Stimulated activated CD4-positive, alpha-beta T cell treated with anti-CD3 and anti-CD28 coated beads, Interleukin-4, amount 100 ng/mL, for 24 hours (primary cell): ENCODE results near the gene TCF12.
"Not testable (repeated sequence)": the region's sequence is repeated elsewhere in the genome, so short reads cannot be mapped to it uniquely, and the experiment has no call there.

ENCODE experiments used
- DNase-seq: peaks from one replicate; pipeline ENCODE4 v3.0.0-alpha.2; 2020

Gene TCF12

GRCh38 chr15:57147621-57148020 lies 229.2 kb downstream of the TCF12 start:
- DNase-seq, result no peak

- no peak for DNase-seq
These were observed 229.8 kb downstream of the TCF12 start for GRCh38 chr15:57148262-57148661.

- DNase-seq, result no peak
These were observed 230.8 kb downstream of the TCF12 start for GRCh38 chr15:57149196-57149595.

DNA sequence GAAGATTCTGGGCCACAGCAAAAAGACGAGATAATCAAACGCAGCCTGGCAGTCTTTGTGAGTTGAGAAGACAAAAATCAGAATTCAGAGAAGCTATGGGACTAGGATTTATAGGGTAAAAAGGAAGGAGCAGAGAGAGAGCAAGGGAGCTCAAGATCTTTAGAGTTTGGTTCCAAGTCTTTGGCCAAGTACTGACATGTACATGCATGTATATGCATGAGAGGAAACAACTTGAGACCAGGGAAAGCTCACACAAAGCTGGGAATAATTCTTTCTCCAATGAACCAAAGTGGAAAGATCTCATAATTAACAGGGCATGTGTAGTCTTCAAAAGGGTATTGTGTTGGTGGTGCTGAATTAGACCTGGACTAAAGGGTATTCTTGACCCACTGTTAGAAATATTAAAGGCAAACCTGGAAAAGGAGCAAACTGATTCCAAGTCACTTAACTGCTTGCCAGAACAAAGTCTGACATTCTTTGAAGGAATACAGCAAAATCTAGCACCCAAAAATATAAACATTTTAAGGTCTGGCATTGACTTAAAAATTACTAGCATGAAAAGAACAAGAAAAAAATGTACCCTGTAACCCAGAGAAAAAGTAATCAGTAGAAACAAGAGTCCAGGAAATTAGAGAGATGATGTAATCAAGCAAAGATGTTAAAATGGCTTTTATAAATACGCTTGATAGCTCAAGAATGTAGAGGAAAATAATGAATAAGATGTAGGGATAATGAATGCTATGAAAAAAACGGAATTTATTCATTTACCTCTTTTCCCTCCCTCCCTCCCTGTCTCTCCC lies 231.8 kb downstream of the TCF12 start:
- no peak for DNase-seq

GRCh38 chr15:57150866-57151203 lies 232.4 kb downstream of the TCF12 start:
- not testable (repeated sequence) for DNase-seq

GRCh38 chr15:57152133-57152532 lies 233.7 kb downstream of the TCF12 start:
- DNase-seq, result no peak

DNA sequence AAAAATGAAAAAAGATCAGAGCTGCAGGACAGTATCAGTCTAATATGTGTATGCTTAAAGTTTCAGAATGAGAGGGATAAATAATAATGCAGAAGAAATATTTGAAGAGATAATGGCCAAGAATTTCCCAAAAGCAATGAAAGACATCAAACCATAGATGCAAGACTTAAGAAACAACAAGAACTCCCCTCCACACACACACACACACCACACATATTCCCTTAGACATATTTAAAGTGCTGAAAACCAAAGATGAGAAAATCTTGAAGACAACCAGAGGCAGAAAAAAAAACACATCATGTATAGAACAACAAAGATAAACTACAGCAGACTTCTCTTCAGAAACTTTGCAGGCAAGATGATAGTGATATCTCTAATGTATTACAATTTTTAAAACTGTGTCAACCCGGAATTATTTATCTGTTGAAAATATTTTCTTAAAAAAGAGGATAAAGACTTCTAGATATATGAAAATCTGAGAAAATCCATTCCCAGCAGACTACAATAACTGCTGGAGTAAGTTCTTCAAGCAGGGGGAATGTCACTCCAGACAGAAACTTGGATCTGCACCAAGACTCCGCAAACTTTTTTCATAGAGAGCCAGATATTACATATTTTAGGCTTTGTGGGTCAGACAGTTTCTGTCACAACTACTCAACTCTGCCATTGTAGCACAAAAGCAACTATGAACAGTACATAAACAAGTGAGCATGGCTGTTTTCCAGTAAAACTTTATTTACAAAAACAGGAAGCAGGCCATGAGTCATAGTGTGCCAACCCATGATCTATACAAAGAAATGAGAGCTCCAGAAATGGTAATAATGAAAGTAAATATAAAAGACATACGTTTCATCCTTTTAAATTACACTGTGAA lies 234.5 kb downstream of the TCF12 start:
- no peak for DNase-seq

GRCh38 chr15:57156210-57156884 lies 237.9 kb downstream of the TCF12 start:
- DNase-seq, result no peak

GRCh38 chr15:57158589-57158988 lies 240.1 kb downstream of the TCF12 start:
- no peak for DNase-seq

- DNase-seq, result no peak
These were observed 240.7 kb downstream of the TCF12 start for GRCh38 chr15:57158997-57159668.

DNA sequence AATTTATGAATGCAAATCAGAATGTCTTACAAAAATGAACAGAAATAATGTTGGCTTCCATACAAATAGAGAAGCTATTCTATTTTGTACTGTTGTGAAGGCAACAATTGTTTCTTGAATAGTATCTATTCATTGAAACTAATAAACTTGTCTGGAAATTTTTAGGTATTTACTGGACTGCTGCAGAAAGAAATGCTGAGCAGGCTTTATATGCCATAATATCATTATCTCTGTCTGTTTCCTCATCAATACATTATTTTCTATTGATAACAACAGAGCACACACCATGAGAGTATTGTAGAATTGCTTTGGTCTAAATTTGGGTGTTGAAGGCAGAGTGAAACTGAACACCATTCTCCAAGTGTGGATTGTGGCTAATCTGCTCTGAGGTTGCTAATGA lies 241.3 kb downstream of the TCF12 start:
- DNase-seq, result no peak

GRCh38 chr15:57160823-57161560 lies 242.5 kb downstream of the TCF12 start:
- DNase-seq, result no peak

- not testable (repeated sequence) for DNase-seq
These were observed 245.8 kb downstream of the TCF12 start for GRCh38 chr15:57164251-57164650.

DNA sequence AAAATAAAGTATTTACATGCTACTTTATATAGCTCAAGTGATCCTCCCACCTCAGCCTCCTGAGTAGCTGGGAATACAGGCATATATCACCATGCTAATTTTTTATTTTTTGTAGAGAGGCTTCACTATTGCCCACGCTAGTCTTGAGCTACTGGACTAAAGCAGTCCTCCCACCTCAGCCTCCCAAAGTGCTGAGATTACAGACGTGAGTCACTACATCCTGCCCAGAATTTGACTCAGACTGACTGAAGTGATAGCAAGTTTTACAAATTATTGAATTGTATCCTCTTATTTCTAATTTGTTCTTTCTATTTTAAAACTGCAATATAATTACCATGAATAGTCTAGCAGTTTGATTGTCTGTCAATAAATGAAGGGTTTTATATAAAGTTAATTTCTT lies 247.5 kb downstream of the TCF12 start:
- peak; percentile 4 for DNase-seq

GRCh38 chr15:57167821-57168395 lies 249.5 kb downstream of the TCF12 start:
- no peak for DNase-seq

DNA sequence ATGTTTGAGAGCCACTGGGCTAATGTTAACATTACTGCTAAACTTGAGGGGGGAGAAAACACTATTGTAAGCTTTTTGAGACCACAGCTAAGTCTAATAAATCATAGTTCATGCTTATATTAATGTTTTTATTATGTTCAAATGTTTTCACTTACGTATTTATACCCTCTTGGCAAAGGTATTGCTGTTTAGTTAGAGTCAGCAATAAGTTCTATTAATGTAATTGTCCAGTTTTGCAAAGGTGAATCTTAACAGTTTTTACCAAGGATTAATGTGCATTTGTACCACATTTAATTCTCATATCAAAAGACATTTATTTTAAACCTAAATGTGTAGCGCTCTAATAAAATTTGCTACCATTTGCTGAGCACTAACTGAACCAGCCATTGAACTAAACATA lies 251.2 kb downstream of the TCF12 start:
- no peak for DNase-seq

DNA sequence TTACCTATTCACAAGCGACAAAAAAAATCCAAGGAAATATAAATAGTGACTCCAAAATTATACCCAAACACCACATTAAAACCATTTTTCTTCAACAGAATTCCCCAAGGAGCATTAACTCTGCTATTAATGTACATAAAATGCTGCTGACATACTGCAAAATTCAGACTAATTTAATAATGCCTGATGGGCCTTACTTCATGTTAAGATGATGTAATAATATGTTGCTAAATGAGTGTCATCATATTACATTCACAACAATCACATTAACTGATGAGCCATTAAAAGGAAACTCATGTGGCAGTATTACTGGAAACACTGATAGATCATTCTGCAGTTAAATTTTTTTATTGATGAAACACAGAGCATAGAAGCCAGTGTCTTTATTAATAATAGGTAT lies 253.0 kb downstream of the TCF12 start:
- no peak for DNase-seq

- DNase-seq, result no peak
These were observed 254.5 kb downstream of the TCF12 start for GRCh38 chr15:57172925-57173324.

DNA sequence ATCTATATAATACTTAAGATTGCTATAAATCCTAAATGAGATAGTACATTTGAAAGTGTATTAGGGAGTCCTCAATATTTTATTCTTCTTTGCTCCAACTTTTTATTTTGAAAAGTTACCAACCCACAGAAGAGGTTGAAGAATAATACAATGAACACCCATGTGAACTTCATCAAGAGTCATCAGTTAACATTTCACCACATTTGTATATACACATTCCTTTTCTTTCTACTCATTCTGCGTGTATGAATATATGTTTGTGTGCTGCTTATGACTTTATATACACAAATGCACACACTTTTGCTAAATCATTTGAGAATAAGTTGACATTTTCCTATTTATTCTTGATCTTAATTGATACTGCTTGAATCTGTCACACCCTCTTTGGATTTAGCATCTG lies 264.6 kb downstream of the TCF12 start:
- DNase-seq, result no peak

DNA sequence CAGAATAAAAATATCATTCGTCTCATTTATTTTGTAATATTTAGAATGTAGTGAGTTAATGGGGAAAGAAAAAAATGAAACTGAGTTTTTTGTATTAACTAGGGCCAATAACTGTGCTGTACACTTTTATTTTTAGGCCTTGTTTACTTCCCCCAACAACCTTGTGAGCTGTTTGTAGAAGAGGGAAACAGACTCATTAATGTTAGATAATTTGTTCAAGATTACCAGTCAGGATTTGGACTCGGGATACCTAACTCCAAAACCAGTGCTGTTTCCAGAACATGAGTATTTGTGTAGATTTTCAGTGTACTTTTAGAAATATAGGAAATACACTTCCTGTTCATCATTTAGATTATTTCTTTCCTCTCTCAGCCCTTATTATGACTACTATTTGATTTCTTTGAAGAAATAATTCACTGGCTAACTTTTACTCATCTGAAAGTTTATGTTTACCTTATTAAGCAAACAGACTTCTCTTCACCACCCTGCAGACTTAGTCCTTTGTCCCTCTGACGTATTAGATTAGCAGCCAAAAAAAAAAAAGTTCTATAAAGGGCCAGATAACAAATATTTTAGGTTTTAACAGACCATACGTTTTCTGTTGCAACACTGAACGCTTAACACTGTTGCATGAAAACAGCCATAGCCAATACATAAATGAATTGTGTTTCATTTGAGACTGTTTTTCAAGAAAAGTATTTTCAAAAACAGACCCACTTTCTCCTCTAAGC lies 265.3 kb downstream of the TCF12 start:
- no peak for DNase-seq

GRCh38 chr15:57184502-57184901 lies 266.1 kb downstream of the TCF12 start:
- DNase-seq, result no peak
